Endothelial cell of umbilical vein (primary cell): ENCODE data around the gene BDKRB2. TPM values are rescaled to one million over a fixed set of nuclear protein-coding genes. Genes with fewer than 3 reads are reported as not detected.

Experiments
- BruUV-seq: library from RNA; stranded (reverse); fragments of 400-500 nt; replicated peaks from 2 replicates; lab custom pipeline; 2021; lab: Mats Ljungman, UMichigan
- CTCF ChIA-PET: fragments of 300-600, 350-600 bp; sonication (Branson Sonifier 250); formaldehyde crosslinking; loops from one replicate; lab custom pipeline; 2021; ENCODE audit warnings: antibody characterized with exemption, inconsistent platforms; lab: Charles Lee
- POLR2A ChIA-PET: fragments of 300-600, 350-600 bp; sonication (Branson Sonifier 250); formaldehyde crosslinking; loops from one replicate; lab custom pipeline; 2021; ENCODE audit warnings: antibody characterized with exemption, inconsistent platforms; lab: Charles Lee
- DNase-seq: peaks from one replicate; pipeline ENCODE4 v3.0.0-alpha.2; 2011; ENCODE audit warnings: low read depth, low spot score
- FAIRE-seq: peaks from 2 replicates; lab custom pipeline; 2011; peaks lifted over from hg19 to GRCh38; lab: Jason Lieb, UNC
- H2AFZ ChIP-seq: 2 replicates; pipeline ENCODE4 v1.6.0; 2012; ENCODE audit warnings: low read depth, low read length, control low read depth, inconsistent platforms
- H3K27ac ChIP-seq: 2 replicates; pipeline ENCODE4 v1.5.1; 2011; ENCODE audit warnings: low read depth, mild to moderate bottlenecking, control low read depth, low read length, moderate library complexity; ENCODE audit not compliant: insufficient read depth
- H3K27me3 ChIP-seq, 2 experiments: 2 replicates each; pipeline versions ENCODE4 v1.6.0 to v1.6.1; 2011; ENCODE audit warnings: low read length in 2 of 2, mixed read lengths in 1 of 2; ENCODE audit not compliant: control insufficient read depth in 2 of 2, insufficient read depth in 2 of 2
- H3K36me3 ChIP-seq, 2 experiments: 2 replicates in 1 of 2; 3 replicates in 1 of 2; pipeline ENCODE4 v1.5.1; 2011; ENCODE audit warnings: low read length in 2 of 2, mild to moderate bottlenecking in 1 of 2, moderate library complexity in 1 of 2; ENCODE audit not compliant: control insufficient read depth in 2 of 2, insufficient read depth in 2 of 2; ENCODE audit errors: extremely low read depth in 1 of 2
- H3K4me1 ChIP-seq: 3 replicates; pipeline ENCODE4 v1.5.1; 2011; ENCODE audit warnings: mild to moderate bottlenecking, low read length; ENCODE audit not compliant: control insufficient read depth, insufficient read depth; ENCODE audit errors: extremely low read depth
- H3K4me2 ChIP-seq: 2 replicates; pipeline ENCODE4 v1.6.1; 2011; ENCODE audit warnings: low read length, control low read depth, mixed read lengths; ENCODE audit not compliant: insufficient read depth
- H3K4me3 ChIP-seq, 3 experiments: fragments of 200-600 bp in 1 of 3; sonication (generic), shearing (Covaris generic) in 1 of 3; replicated peaks in 1 of 3; 2 replicates each; pipeline ENCODE4 v1.5.1; 2011 to 2016; ENCODE audit warnings: control low read depth in 3 of 3, low read length in 3 of 3, mild to moderate bottlenecking in 2 of 3, inconsistent platforms in 1 of 3, low read depth in 1 of 3, moderate library complexity in 1 of 3; ENCODE audit not compliant: insufficient read depth in 1 of 3
- H3K79me2 ChIP-seq: 2 replicates; pipeline ENCODE4 v1.6.0; 2012; ENCODE audit warnings: low read length, inconsistent platforms; ENCODE audit not compliant: control insufficient read depth, insufficient read depth
- H3K9ac ChIP-seq: replicated peaks from 2 replicates; pipeline ENCODE3; 2011; ENCODE audit warnings: low read length, control low read depth; ENCODE audit not compliant: insufficient read depth; ENCODE audit errors: extremely low read depth
- H3K9me1 ChIP-seq: replicated peaks from 3 replicates; pipeline ENCODE4 v1.6.0; 2011; ENCODE audit warnings: mild to moderate bottlenecking, low read length; ENCODE audit not compliant: control insufficient read depth, insufficient read depth; ENCODE audit errors: extremely low read depth
- H3K9me3 ChIP-seq: replicated peaks from 2 replicates; pipeline ENCODE4 v1.5.1; 2012; ENCODE audit warnings: low read length, inconsistent platforms; ENCODE audit not compliant: control insufficient read depth, insufficient read depth
- H4K20me1 ChIP-seq: replicated peaks from 2 replicates; pipeline ENCODE3; 2011; ENCODE audit warnings: mild to moderate bottlenecking, low read length; ENCODE audit not compliant: control insufficient read depth, insufficient read depth; ENCODE audit errors: extremely low read depth
- EZH2 ChIP-seq: IDR thresholded peaks from 2 replicates; pipeline ENCODE4 v1.6.1; 2012; ENCODE audit warnings: borderline replicate concordance, low read depth, mild to moderate bottlenecking, moderate library complexity, low read length, inconsistent platforms; ENCODE audit not compliant: severe bottlenecking
- FOS ChIP-seq: IDR thresholded peaks from 2 replicates; pipeline ENCODE4 v1.6.1; 2011; ENCODE audit warnings: mild to moderate bottlenecking, low read length, moderate library complexity, borderline replicate concordance; ENCODE audit not compliant: insufficient read depth
- GATA2 ChIP-seq: IDR thresholded peaks from 2 replicates; pipeline ENCODE4 v1.7.0; 2011; ENCODE audit warnings: low read depth, mild to moderate bottlenecking, moderate library complexity, mixed read lengths, low read length; ENCODE audit not compliant: insufficient read length, insufficient read depth
- JUN ChIP-seq: IDR thresholded peaks from 2 replicates; pipeline ENCODE4 v1.6.1; 2011; ENCODE audit warnings: borderline replicate concordance, low read depth; ENCODE audit not compliant: insufficient read length, insufficient read depth
- MYC ChIP-seq: IDR thresholded peaks from one replicate; pipeline ENCODE4 v1.6.1; 2011; ENCODE audit warnings: mild to moderate bottlenecking, low read depth, low read length
- POLR2A ChIP-seq: IDR thresholded peaks from 2 replicates; pipeline ENCODE4 v1.6.1; 2012; ENCODE audit warnings: low read depth, mild to moderate bottlenecking, control low read depth, low read length
- POLR2AphosphoS5 ChIP-seq: IDR thresholded peaks from 2 replicates; pipeline ENCODE4 v1.6.1; 2012; ENCODE audit warnings: low read depth, mild to moderate bottlenecking, control low read depth, low read length, moderate library complexity; ENCODE audit not compliant: insufficient read depth
- dilution Hi-C: fragments of 300-500 bp; cut with MboI; formaldehyde crosslinking; loops from one replicate; pipeline ENCODE4 v1.15.0; 2019; ENCODE audit warnings: low sequenced_read_pairs; ENCODE audit not compliant: extremely low pct_ligation_motif_present
- intact Hi-C: fragments of 100-400 bp; cut with micrococcal nuclease; formaldehyde crosslinking; loops from one replicate; pipeline ENCODE4 v1.10.0; 2022
- polyA plus RNA-seq, 4 experiments: library from polyadenylated mRNA; depleted of rRNA in 3 of 4; stranded (reverse) in 3 of 4; unstranded in 1 of 4; fragments of >200 nt; gene quantifications; 2 replicates each; pipeline versions ENCODE4 v1.2.1 to v1.2.3, GENCODE V29; 2011 to 2012; ENCODE audit warnings: missing spikeins in 1 of 4
- total RNA-seq: library from RNA; stranded (reverse); gene quantifications from 2 replicates; pipeline ENCODE4 v1.2.3, GENCODE V29; 2021
- TF ChIP-seq, protein P1 (sequence below), 2 donors: IDR thresholded peaks; 1 replicate in 1 of 2; 2 replicates in 1 of 2; pipeline ENCODE4 v1.5.1; 2011; ENCODE audit warnings: low read length in 2 of 2, mild to moderate bottlenecking in 2 of 2, moderate library complexity in 2 of 2, control low read depth in 1 of 2, inconsistent platforms in 1 of 2, low read depth in 1 of 2; ENCODE audit not compliant: insufficient read depth in 1 of 2; ENCODE audit errors: extremely low read depth in 1 of 2
- TF ChIP-seq, protein P2 (sequence below): IDR thresholded peaks from 2 replicates; pipeline ENCODE4 v1.6.1; 2011; ENCODE audit not compliant: insufficient read depth, insufficient read length

The BDKRB2 gene
- total and polyA plus RNA-seq, 2 donors (not counting 3 experiments of a cell fraction or from before 2014, with no cell fraction given), result 0.22 to 0.77 TPM

DNA sequence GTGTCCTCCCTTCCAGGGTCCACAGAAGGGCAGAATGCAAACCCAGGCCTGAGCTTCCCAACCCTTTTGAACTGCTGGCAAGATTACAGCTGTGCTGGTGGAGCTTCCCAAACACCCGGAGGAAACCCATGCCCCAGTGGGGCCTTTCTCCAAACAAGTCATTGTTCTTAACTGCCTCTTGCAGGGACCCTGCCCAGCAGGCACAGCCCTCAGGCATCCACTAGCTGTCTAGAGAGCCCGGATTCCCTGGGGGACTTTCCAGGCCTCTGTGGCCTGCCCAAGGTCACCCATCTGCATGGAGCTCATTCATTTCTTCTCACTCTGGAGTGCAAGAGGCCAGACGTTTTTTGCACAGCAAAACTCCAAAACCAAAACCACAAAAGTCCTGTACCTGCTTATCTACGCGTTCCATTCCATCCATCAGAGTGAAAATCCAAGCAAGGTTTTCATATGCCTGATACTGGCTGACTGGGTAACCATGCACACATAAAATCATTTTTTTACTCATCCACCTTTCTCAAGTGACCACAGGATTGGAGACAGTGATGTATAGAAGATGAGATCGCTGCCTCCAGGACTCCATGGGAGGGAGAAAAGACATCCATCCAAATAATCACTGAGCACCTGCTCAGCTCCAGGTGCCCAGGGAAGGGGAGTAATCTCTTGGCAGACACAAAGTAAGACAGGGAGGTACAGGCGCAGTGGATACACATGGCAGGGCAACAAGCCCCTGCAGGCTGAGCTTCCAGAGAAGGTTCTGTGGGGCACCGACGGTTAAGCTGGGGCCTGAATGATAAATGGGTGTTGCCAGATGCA lies 17.2 kb upstream of the BDKRB2 start:
- DNase-seq (no peak), FAIRE-seq (no peak)
- intact Hi-C loops, result no loop called here
- no peaks in the 10 kb centered on the region for H3K9me1 ChIP-seq
- H3K27ac ChIP-seq, result no peak overlapping the region
- no peak overlapping the region for H3K9ac ChIP-seq
- H3K4me1 ChIP-seq, result no peaks in the 10 kb centered on the region
- H3K36me3 ChIP-seq, result no peaks in the 10 kb centered on the region
- dilution Hi-C loops, result no loop called here
- no peak overlapping the region for H2AFZ ChIP-seq
- H3K79me2 ChIP-seq, result no peaks in the 10 kb centered on the region
- POLR2A ChIA-PET, result no interaction called here
- H3K4me3 ChIP-seq, result no peak overlapping the region
- no peak for TF ChIP-seq POLR2A
- TF ChIP-seq POLR2AphosphoS5, result no peak
- no peak for TF ChIP-seq GATA2
- TF ChIP-seq EZH2, result no peak
- no peak for TF ChIP-seq FOS
- TF ChIP-seq MYC, result no peak
- TF ChIP-seq JUN, result no peak
- TF ChIP-seq, protein P1, sequence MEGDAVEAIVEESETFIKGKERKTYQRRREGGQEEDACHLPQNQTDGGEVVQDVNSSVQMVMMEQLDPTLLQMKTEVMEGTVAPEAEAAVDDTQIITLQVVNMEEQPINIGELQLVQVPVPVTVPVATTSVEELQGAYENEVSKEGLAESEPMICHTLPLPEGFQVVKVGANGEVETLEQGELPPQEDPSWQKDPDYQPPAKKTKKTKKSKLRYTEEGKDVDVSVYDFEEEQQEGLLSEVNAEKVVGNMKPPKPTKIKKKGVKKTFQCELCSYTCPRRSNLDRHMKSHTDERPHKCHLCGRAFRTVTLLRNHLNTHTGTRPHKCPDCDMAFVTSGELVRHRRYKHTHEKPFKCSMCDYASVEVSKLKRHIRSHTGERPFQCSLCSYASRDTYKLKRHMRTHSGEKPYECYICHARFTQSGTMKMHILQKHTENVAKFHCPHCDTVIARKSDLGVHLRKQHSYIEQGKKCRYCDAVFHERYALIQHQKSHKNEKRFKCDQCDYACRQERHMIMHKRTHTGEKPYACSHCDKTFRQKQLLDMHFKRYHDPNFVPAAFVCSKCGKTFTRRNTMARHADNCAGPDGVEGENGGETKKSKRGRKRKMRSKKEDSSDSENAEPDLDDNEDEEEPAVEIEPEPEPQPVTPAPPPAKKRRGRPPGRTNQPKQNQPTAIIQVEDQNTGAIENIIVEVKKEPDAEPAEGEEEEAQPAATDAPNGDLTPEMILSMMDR (IDR thresholded peaks at IDR 0.05; ENCODE audit: extremely low read depth in 1 of 2, insufficient read depth in 1 of 2, low read depth in 1 of 2, low read length in 2 of 2), result no peak
- TF ChIP-seq, protein P2, sequence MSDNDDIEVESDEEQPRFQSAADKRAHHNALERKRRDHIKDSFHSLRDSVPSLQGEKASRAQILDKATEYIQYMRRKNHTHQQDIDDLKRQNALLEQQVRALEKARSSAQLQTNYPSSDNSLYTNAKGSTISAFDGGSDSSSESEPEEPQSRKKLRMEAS, result no peak
- no peaks in the 10 kb centered on the region for H4K20me1 ChIP-seq
- no TSS peak for BruUV-seq
- H3K4me2 ChIP-seq, result no peak overlapping the region
- CTCF ChIA-PET, result interaction anchor here (0.6 kb wide), 1 partner anchor 1438 kb away, joined by 3 read pairs; no protein-coding TSS in a partner anchor
- H3K27me3 ChIP-seq, result no peaks in the 10 kb centered on the region
- no peaks in the 10 kb centered on the region for H3K9me3 ChIP-seq
